GM18498 (cell line): Measurements from ENCODE around the gene PRTFDC1.

Experiments
- ATAC-seq: cut with Tn5 transposase; IDR thresholded peaks from one replicate; pipeline ENCODE4 v1.9.1; 2021; ENCODE audit warnings: mild to moderate bottlenecking, moderate library complexity; ENCODE audit not compliant: unreplicated experiment

PRTFDC1 gene

GRCh38 chr10:24908793-24909423 lies 43.5 kb downstream of the PRTFDC1 start:
- no peak for ATAC-seq

- ATAC-seq, result no peak
Measured at GRCh38 chr10:24907956-24908355, 44.5 kb downstream of the PRTFDC1 start.

GRCh38 chr10:24906372-24906771 lies 46.0 kb downstream of the PRTFDC1 start:
- ATAC-seq, result no peak

- no peak for ATAC-seq
Measured at GRCh38 chr10:24904824-24905223, 47.6 kb downstream of the PRTFDC1 start.

- no peak for ATAC-seq
Measured at GRCh38 chr10:24902400-24902728, 50.0 kb downstream of the PRTFDC1 start.

GRCh38 chr10:24901686-24902399 lies 50.6 kb downstream of the PRTFDC1 start:
- ATAC-seq, result peak; percentile 47

- peak; percentile 86 for ATAC-seq
Measured at GRCh38 chr10:24900888-24901685, 51.3 kb downstream of the PRTFDC1 start.

- ATAC-seq, result no peak
Measured at GRCh38 chr10:24899571-24899970, 52.8 kb downstream of the PRTFDC1 start.

- no peak for ATAC-seq
Measured at GRCh38 chr10:24898501-24898900, 53.9 kb downstream of the PRTFDC1 start.

- ATAC-seq, result no peak
Measured at GRCh38 chr10:24897326-24897926, 55.0 kb downstream of the PRTFDC1 start.

GRCh38 chr10:24894728-24895127 lies 57.7 kb downstream of the PRTFDC1 start:
- ATAC-seq, result no peak

GRCh38 chr10:24894309-24894708 lies 58.1 kb downstream of the PRTFDC1 start:
- ATAC-seq, result no peak

- no peak for ATAC-seq
Measured at GRCh38 chr10:24893127-24893526, 59.3 kb downstream of the PRTFDC1 start.

GRCh38 chr10:24891823-24892222 lies 60.6 kb downstream of the PRTFDC1 start:
- no peak for ATAC-seq

GRCh38 chr10:24889639-24890038 lies 62.8 kb downstream of the PRTFDC1 start:
- no peak for ATAC-seq

- peak; percentile 33 for ATAC-seq
Measured at GRCh38 chr10:24887855-24888231, 64.6 kb downstream of the PRTFDC1 start.

- no peak for ATAC-seq
Measured at GRCh38 chr10:24886290-24886680, 66.1 kb downstream of the PRTFDC1 start.

GRCh38 chr10:24885551-24886289 lies 66.7 kb downstream of the PRTFDC1 start:
- ATAC-seq, result no peak

- no peak for ATAC-seq
Measured at GRCh38 chr10:24884793-24885192, 67.6 kb downstream of the PRTFDC1 start.

GRCh38 chr10:24884316-24884715 lies 68.1 kb downstream of the PRTFDC1 start:
- ATAC-seq, result no peak

- ATAC-seq, result no peak
Measured at GRCh38 chr10:24883176-24883575, 69.2 kb downstream of the PRTFDC1 start.
